GM12878 (cell line): ENCODE data around the gene CAPZB. TPM values are rescaled to one million over a fixed set of nuclear protein-coding genes. Genes with fewer than 3 reads are reported as not detected.

Experiments
- ATAC-seq: fragments of 200-7000 bp; cut with Tn5 transposase; 3 replicates; pipeline ENCODE4 v1.9.1; 2020; ENCODE audit warnings: mild to moderate bottlenecking, moderate library complexity
- BruUV-seq: library from RNA; stranded (reverse); fragments of 400-500 nt; replicated peaks from 2 replicates; lab custom pipeline; 2021; lab: Mats Ljungman, UMichigan
- CTCF ChIA-PET: fragments of 300-600 bp; sonication (Branson Sonifier 250); formaldehyde crosslinking; extraction: SDS; loops from one replicate; lab custom pipeline; 2021; ENCODE audit warnings: inconsistent platforms; lab: Yijun Ruan, JAX
- POLR2A ChIA-PET: fragments of 350-600 bp; formaldehyde crosslinking; extraction: SDS; loops from one replicate; lab custom pipeline; 2021; ENCODE audit warnings: inconsistent platforms; lab: Charles Lee
- RAD21 ChIA-PET: fragments of 300-600 bp; sonication (Branson Sonifier 250); formaldehyde crosslinking; loops from one replicate; lab custom pipeline; 2023; ENCODE audit warnings: antibody characterized with exemption; ENCODE audit not compliant: unreplicated experiment; lab: Charles Lee
- SMC1A ChIA-PET: fragments of 300-600 bp; sonication (Branson Sonifier 250); formaldehyde crosslinking; loops from one replicate; lab custom pipeline; 2023; ENCODE audit not compliant: unreplicated experiment, uncharacterized antibody; lab: Charles Lee
- DNase-seq: peaks from one replicate; pipeline ENCODE4 v3.0.0-alpha.2; 2011; ENCODE audit warnings: low read depth, low spot score
- FAIRE-seq: peaks from 3 replicates; lab custom pipeline; 2011; peaks lifted over from hg19 to GRCh38; lab: Jason Lieb, UNC
- H2AFZ ChIP-seq: 2 replicates; pipeline ENCODE4 v1.6.0; 2011; ENCODE audit warnings: low read depth, low read length, control low read depth; ENCODE audit not compliant: control insufficient read depth
- H3K27ac ChIP-seq: 2 replicates; pipeline ENCODE4 v1.5.1; 2011; ENCODE audit warnings: control low read depth; ENCODE audit not compliant: control insufficient read depth, insufficient read depth
- H3K27me3 ChIP-seq, 2 experiments: replicated peaks in 1 of 2; 2 replicates each; pipeline versions ENCODE4 v1.6.0 to v1.6.1; 2011; ENCODE audit warnings: low read length in 1 of 2; ENCODE audit not compliant: control insufficient read depth in 2 of 2, insufficient read depth in 2 of 2
- H3K36me3 ChIP-seq, 2 experiments: 2 replicates each; pipeline ENCODE4 v1.5.1; 2011; ENCODE audit warnings: low read length in 1 of 2; ENCODE audit not compliant: control insufficient read depth in 2 of 2, insufficient read depth in 2 of 2
- H3K4me1 ChIP-seq: 2 replicates; pipeline ENCODE4 v1.6.1; 2011; ENCODE audit warnings: mild to moderate bottlenecking, low read length, moderate library complexity, mixed read lengths; ENCODE audit not compliant: control insufficient read depth, insufficient read depth
- H3K4me2 ChIP-seq: 2 replicates; pipeline ENCODE4 v1.6.0; 2011; ENCODE audit warnings: control low read depth; ENCODE audit not compliant: control insufficient read depth, insufficient read depth
- H3K4me3 ChIP-seq: fragments of 200-600 bp; sonication (generic); 2 replicates; pipeline ENCODE4 v1.5.1; 2016
- H3K79me2 ChIP-seq: 2 replicates; pipeline ENCODE4 v1.6.0; 2011; ENCODE audit warnings: low read length; ENCODE audit not compliant: control insufficient read depth, insufficient read depth
- H3K9ac ChIP-seq: 2 replicates; pipeline ENCODE4 v1.8.0; 2011; ENCODE audit warnings: low read length, control low read depth, mixed read lengths; ENCODE audit not compliant: control insufficient read depth, insufficient read depth
- H3K9me3 ChIP-seq: replicated peaks from 3 replicates; pipeline ENCODE4 v1.5.1; 2011; ENCODE audit warnings: mild to moderate bottlenecking, low read length; ENCODE audit not compliant: control insufficient read depth, insufficient read depth
- H4K20me1 ChIP-seq: 2 replicates; pipeline ENCODE4 v1.6.0; 2011; ENCODE audit not compliant: control insufficient read depth, insufficient read depth
- CEBPB ChIP-seq, 2 experiments: fragments of 150-350 bp in 1 of 2; IDR thresholded peaks; 2 replicates each; pipeline ENCODE4 v1.6.1; 2012 to 2014; ENCODE audit warnings: low read depth in 2 of 2, low read length in 2 of 2, borderline replicate concordance in 1 of 2, inconsistent platforms in 1 of 2
- DPF2 ChIP-seq: fragments of 450-650 bp; IDR thresholded peaks from 2 replicates; pipeline ENCODE4 v1.6.1; 2017; ENCODE audit warnings: mild to moderate bottlenecking
- FOXM1 ChIP-seq: IDR thresholded peaks from 2 replicates; pipeline ENCODE4 v1.6.1; 2012; ENCODE audit warnings: low read depth, mild to moderate bottlenecking, inconsistent platforms, low read length, moderate library complexity
- HDGF ChIP-seq: fragments of 450-650 bp; IDR thresholded peaks from 2 replicates; pipeline ENCODE4 v1.6.1; 2016; ENCODE audit warnings: antibody characterized with exemption
- IKZF1 ChIP-seq: fragments of 450-650 bp; conservative IDR thresholded peaks from 2 replicates; pipeline ENCODE4 v1.6.1; 2017; ENCODE audit warnings: antibody characterized with exemption, mild to moderate bottlenecking
- LARP7 ChIP-seq: fragments of 450-650 bp; IDR thresholded peaks from 2 replicates; pipeline ENCODE4 v1.6.1; 2017; ENCODE audit warnings: mild to moderate bottlenecking
- MEF2A ChIP-seq: IDR thresholded peaks from 2 replicates; pipeline ENCODE4 v1.6.1; 2011; ENCODE audit warnings: low read depth, mild to moderate bottlenecking, low read length, moderate library complexity; ENCODE audit not compliant: insufficient read depth
- NR2F1 ChIP-seq: fragments of 450-650 bp; conservative IDR thresholded peaks from 2 replicates; pipeline ENCODE4 v1.6.1; 2017; ENCODE audit warnings: mild to moderate bottlenecking
- RB1 ChIP-seq: fragments of 450-650 bp; formaldehyde crosslinking; IDR thresholded peaks from 2 replicates; pipeline ENCODE4 v1.6.1; 2017; ENCODE audit warnings: mild to moderate bottlenecking, borderline replicate concordance
- RFX5 ChIP-seq: IDR thresholded peaks from 2 replicates; pipeline ENCODE4 v1.6.1; 2011; ENCODE audit warnings: low read depth, low read length, improper control_type of control experiment
- SIN3A ChIP-seq: IDR thresholded peaks from 2 replicates; pipeline ENCODE4 v1.6.1; 2012; ENCODE audit warnings: low read depth, low read length, improper control_type of control experiment
- STAT1 ChIP-seq: fragments of 450-650 bp; conservative IDR thresholded peaks from 2 replicates; pipeline ENCODE4 v1.6.1; 2014; ENCODE audit warnings: antibody characterized with exemption, mild to moderate bottlenecking
- TARDBP ChIP-seq: IDR thresholded peaks from 2 replicates; pipeline ENCODE4 v1.6.1; 2016; ENCODE audit warnings: borderline replicate concordance
- TCF3 ChIP-seq: IDR thresholded peaks from 2 replicates; pipeline ENCODE4 v1.6.1; 2012; ENCODE audit warnings: low read depth, mild to moderate bottlenecking, low read length, borderline replicate concordance; ENCODE audit not compliant: insufficient read depth
- YBX1 ChIP-seq: fragments of 450-650 bp; IDR thresholded peaks from 2 replicates; pipeline ENCODE4 v1.6.1; 2016; ENCODE audit warnings: antibody characterized with exemption
- ZNF274 ChIP-seq: IDR thresholded peaks from one replicate; pipeline ENCODE4 v1.8.0; 2011; ENCODE audit not compliant: insufficient read length, insufficient read depth
- WGBS: methylation state at CpG from one replicate; pipeline ENCODE4 v1.1.6; 2016; ENCODE audit warnings: low lambda C conversion rate; ENCODE audit not compliant: insufficient replicate concordance, insufficient coverage; ENCODE audit errors: missing lambda C conversion rate; 5-methylcytosine and 5-hydroxymethylcytosine counted together
- in situ Hi-C: fragments of 300-500 bp; cut with MboI; formaldehyde crosslinking; loops from 9 replicates; pipeline ENCODE4 v1.14.3; 2018; ENCODE audit warnings: mixed read lengths
- intact Hi-C: fragments of 100-400 bp; cut with micrococcal nuclease; formaldehyde crosslinking; loops from one replicate; pipeline ENCODE4 v1.14.2; 2022; ENCODE audit not compliant: unreplicated experiment
- polyA plus RNA-seq, 11 experiments: library from polyadenylated mRNA; depleted of rRNA in 4 of 11; unstranded in 6 of 11; stranded (reverse) in 5 of 11; fragments of >200 nt; fragmentation: Nextera tagmentation in 4 of 11; fragmentation: Illumina TruSeq in 1 of 11; extraction: Ambion mirVana in 4 of 11; extraction: Trizol in 1 of 11; gene quantifications; 1 replicate in 1 of 11; 2 replicates in 10 of 11; pipeline versions ENCODE4 v1.2.1 to v1.2.3, GENCODE V29; 2011 to 2016; ENCODE audit warnings: inconsistent platforms in 2 of 11, missing spikeins in 2 of 11, low read depth in 1 of 11
- total RNA-seq, 4 experiments: library from RNA; depleted of rRNA in 3 of 4; stranded (reverse); fragments of >200 nt in 3 of 4; fragmentation: Illumina TruSeq in 1 of 4; extraction: Trizol in 1 of 4; gene quantifications; 2 replicates each; pipeline versions ENCODE4 v1.2.1 to v1.2.3, GENCODE V29; 2013 to 2021
- TF ChIP-seq, protein P1 (sequence below): fragments of 450-650 bp; IDR thresholded peaks from 2 replicates; pipeline ENCODE4 v1.6.1; 2014; ENCODE audit warnings: mild to moderate bottlenecking
- TF ChIP-seq, protein P2 (sequence below): fragments of 450-650 bp; IDR thresholded peaks from 2 replicates; pipeline ENCODE4 v1.6.1; 2018; ENCODE audit warnings: borderline replicate concordance, mild to moderate bottlenecking; ENCODE audit not compliant: partially characterized antibody
- TF ChIP-seq, protein P3 (sequence below): IDR thresholded peaks from 2 replicates; pipeline ENCODE4 v1.6.1; 2012; ENCODE audit warnings: low read depth, low read length, improper control_type of control experiment

CAPZB gene
- total and polyA plus RNA-seq, 10 of the 15 experiments (the other 5 are each of a cell fraction or from before 2014, with no cell fraction given), result 104 to 454 (median 213) TPM

DNA sequence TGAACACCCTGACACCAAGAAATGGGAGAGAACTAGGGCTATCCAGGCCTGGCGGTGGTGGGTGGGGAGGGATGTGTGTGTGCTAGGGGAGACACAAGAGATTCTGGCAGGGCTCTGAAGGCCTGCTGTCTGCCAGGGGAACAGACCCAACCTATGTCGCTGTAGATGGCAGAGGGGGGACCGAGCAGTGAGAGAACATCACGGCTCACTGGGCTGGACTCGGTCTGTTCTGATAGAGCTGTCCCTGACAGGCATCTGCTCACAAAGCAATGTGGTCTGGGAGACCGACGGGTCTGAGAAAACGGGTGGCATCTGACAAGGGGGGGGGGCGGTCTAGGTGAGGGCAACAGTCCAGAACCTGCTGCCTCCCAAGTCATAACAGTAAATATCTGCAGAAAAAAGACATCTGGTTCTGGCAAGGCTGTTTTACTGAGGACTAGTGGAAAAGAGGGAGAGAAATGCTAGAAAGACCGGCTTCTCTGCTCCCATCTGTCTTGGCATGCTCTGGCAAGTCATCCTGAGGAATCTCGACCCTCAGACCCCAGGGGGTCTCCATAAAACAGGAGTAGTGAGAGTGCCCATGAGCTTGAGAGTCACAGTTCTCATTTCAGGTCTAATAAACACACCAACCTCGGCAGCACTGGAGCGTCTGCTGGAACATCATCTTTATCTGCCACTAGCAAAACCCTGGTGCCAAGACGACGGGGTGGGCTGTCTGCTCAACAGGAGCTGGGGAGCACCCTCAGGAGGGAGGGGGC, 136.7 kb downstream of the CAPZB start (continued):
- TF ChIP-seq, protein P1, sequence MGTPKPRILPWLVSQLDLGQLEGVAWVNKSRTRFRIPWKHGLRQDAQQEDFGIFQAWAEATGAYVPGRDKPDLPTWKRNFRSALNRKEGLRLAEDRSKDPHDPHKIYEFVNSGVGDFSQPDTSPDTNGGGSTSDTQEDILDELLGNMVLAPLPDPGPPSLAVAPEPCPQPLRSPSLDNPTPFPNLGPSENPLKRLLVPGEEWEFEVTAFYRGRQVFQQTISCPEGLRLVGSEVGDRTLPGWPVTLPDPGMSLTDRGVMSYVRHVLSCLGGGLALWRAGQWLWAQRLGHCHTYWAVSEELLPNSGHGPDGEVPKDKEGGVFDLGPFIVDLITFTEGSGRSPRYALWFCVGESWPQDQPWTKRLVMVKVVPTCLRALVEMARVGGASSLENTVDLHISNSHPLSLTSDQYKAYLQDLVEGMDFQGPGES, result no peak

DNA sequence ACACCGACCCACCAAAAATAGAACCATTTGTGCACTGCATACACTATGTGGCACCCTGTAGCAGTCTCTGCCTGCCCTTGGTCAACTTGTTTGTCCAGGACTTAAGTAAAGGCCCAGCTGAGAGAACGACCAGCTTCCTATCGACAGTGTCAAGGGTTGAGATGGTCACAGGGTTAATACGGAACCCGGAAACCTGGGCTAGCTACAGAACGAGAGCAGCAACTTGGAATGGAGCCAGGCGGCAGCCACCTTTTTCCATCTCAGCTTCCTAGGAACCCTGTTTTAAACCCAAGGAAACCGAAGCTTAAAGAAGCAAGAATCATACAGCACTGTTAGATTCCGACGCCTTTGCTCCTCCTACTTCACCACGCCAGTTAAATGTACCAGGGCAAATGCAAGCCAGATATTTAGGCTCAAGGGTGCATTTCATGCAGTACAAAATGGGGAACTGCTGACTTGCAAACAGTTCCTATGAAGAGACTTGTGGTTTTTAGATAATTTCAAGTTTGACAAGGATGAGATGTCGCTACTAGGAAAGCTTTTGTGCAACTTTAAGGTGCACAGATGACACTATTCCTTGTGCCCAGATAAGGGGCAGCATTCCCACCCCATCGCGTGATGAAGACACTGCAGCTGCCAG, 137.7 kb downstream of the CAPZB start:
- Histone ChIP-seq H3K27me3 (no peaks in the 10 kb centered on the region), H4K20me1 (no peaks in the 10 kb centered on the region), H3K4me3 (no peak overlapping the region), H3K9me3 (no peaks in the 10 kb centered on the region), H3K79me2 (no peaks in the 10 kb centered on the region), H3K27ac (no peak overlapping the region), H3K4me2 (no peak overlapping the region), H2AFZ (no peak overlapping the region), H3K9ac (no peak overlapping the region), H3K4me1 (no peaks in the 10 kb centered on the region), H3K36me3 (peaks cover 6 to 41% of the 10 kb centered on the region in 2 experiments)
- ATAC-seq (no peak), FAIRE-seq (no peak), DNase-seq (no peak)
- WGBS, result 90% methylated on average over 14 of the region's 14 CpGs
- BruUV-seq, result no TSS peak
- CTCF ChIA-PET, result interaction anchor here (0.6 to 1.3 kb wide), 2 partner anchors 43 to 220 kb away, joined by 3 read pairs; no protein-coding TSS in a partner anchor
- POLR2A ChIA-PET, result no interaction called here
- in situ Hi-C loops (no loop called here), intact Hi-C loops (no loop called here)
- SMC1A ChIA-PET, result interaction anchor here (1.3 kb wide), 1 partner anchor 235 kb away, joined by 3 read pairs; no protein-coding TSS in a partner anchor
- RAD21 ChIA-PET, result interaction anchor here (0.6 kb wide), 1 partner anchor 232 kb away, joined by 3 read pairs; no protein-coding TSS in a partner anchor
- no peak for TF ChIP-seq DPF2
- no peak for TF ChIP-seq SIN3A
- no peak for TF ChIP-seq YBX1
- TF ChIP-seq, protein P2, sequence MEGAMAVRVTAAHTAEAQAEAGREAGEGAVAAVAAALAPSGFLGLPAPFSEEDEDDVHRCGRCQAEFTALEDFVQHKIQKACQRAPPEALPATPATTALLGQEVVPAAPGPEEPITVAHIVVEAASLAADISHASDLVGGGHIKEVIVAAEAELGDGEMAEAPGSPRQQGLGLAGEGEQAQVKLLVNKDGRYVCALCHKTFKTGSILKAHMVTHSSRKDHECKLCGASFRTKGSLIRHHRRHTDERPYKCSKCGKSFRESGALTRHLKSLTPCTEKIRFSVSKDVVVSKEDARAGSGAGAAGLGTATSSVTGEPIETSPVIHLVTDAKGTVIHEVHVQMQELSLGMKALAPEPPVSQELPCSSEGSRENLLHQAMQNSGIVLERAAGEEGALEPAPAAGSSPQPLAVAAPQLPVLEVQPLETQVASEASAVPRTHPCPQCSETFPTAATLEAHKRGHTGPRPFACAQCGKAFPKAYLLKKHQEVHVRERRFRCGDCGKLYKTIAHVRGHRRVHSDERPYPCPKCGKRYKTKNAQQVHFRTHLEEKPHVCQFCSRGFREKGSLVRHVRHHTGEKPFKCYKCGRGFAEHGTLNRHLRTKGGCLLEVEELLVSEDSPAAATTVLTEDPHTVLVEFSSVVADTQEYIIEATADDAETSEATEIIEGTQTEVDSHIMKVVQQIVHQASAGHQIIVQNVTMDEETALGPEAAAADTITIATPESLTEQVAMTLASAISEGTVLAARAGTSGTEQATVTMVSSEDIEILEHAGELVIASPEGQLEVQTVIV, result no peak
- no peak for TF ChIP-seq CEBPB (IDR thresholded peaks at IDR 0.05; ENCODE audit: borderline replicate concordance in 1 of 2, low read depth in 2 of 2, low read length in 2 of 2)
- no peak for TF ChIP-seq FOXM1
- no peak for TF ChIP-seq ZNF274
- no peak for TF ChIP-seq MEF2A
- TF ChIP-seq TCF3, result no peak
- TF ChIP-seq NR2F1, result no peak
- no peak for TF ChIP-seq TARDBP
- TF ChIP-seq RB1, result no peak
- TF ChIP-seq, protein P3, sequence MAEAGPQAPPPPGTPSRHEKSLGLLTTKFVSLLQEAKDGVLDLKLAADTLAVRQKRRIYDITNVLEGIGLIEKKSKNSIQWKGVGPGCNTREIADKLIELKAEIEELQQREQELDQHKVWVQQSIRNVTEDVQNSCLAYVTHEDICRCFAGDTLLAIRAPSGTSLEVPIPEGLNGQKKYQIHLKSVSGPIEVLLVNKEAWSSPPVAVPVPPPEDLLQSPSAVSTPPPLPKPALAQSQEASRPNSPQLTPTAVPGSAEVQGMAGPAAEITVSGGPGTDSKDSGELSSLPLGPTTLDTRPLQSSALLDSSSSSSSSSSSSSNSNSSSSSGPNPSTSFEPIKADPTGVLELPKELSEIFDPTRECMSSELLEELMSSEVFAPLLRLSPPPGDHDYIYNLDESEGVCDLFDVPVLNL, result no peak
- no peak for TF ChIP-seq IKZF1
- TF ChIP-seq LARP7, result no peak
- TF ChIP-seq RFX5, result no peak
- TF ChIP-seq STAT1, result no peak
- no peak for TF ChIP-seq HDGF
